IMR-90 (cell line): Measurements from ENCODE around the gene PLXNA4. TPM values are rescaled to one million over a fixed set of nuclear protein-coding genes. Genes with fewer than 3 reads are reported as not detected.

ENCODE experiments used
- ATAC-seq: fragments of 200-7000 bp; cut with Tn5 transposase; 2 replicates; pipeline ENCODE4 v1.9.1; 2020; ENCODE audit warnings: low read depth, mild to moderate bottlenecking, moderate library complexity
- BruUV-seq: library from RNA; stranded (reverse); fragments of 400-500 nt; replicated peaks from 2 replicates; lab custom pipeline; 2021; lab: Mats Ljungman, UMichigan
- CTCF ChIA-PET: fragments of 300-600 bp; formaldehyde crosslinking; extraction: SDS; loops from one replicate; lab custom pipeline; 2021; ENCODE audit warnings: antibody characterized with exemption; lab: Yijun Ruan, JAX
- POLR2A ChIA-PET: fragments of 300-600 bp; sonication (Branson Sonifier 250); formaldehyde crosslinking; loops from one replicate; lab custom pipeline; 2022; ENCODE audit warnings: antibody characterized with exemption; ENCODE audit not compliant: unreplicated experiment; lab: Charles Lee
- DNase-seq: peaks from one replicate; pipeline ENCODE4 v3.0.0; 2013
- H2AFZ ChIP-seq: replicated peaks from 2 replicates; pipeline ENCODE3; 2013; ENCODE audit warnings: low read length, mild to moderate bottlenecking; ENCODE audit not compliant: poor library complexity
- H2AK5ac ChIP-seq: 2 replicates; pipeline ENCODE4 v1.6.1; 2013; ENCODE audit warnings: low read depth, low read length, inconsistent platforms
- H2AK9ac ChIP-seq: replicated peaks from 2 replicates; pipeline ENCODE3; 2013; ENCODE audit warnings: mild to moderate bottlenecking, low read depth, low read length, moderate library complexity; ENCODE audit not compliant: poor library complexity
- H2BK120ac ChIP-seq: 2 replicates; pipeline ENCODE4 v1.6.1; 2013; ENCODE audit warnings: low read depth, low read length, inconsistent platforms
- H2BK15ac ChIP-seq: 3 replicates; pipeline ENCODE4 v1.6.1; 2013; ENCODE audit warnings: low read depth, low read length, inconsistent platforms
- H2BK20ac ChIP-seq: 2 replicates; pipeline ENCODE4 v1.6.1; 2013; ENCODE audit warnings: low read depth, mild to moderate bottlenecking, inconsistent platforms, low read length, moderate library complexity
- H2BK5ac ChIP-seq: 2 replicates; pipeline ENCODE4 v1.6.1; 2013; ENCODE audit warnings: mild to moderate bottlenecking, low read depth, low read length, inconsistent platforms; ENCODE audit not compliant: poor library complexity, severe bottlenecking
- H3K14ac ChIP-seq: replicated peaks from 2 replicates; pipeline ENCODE4 v1.6.1; 2013; ENCODE audit warnings: low read depth, low read length, inconsistent platforms
- H3K18ac ChIP-seq: 2 replicates; pipeline ENCODE4 v1.6.1; 2013; ENCODE audit warnings: low read depth, low read length, control low read depth
- H3K23ac ChIP-seq: 2 replicates; pipeline ENCODE4 v1.6.1; 2013; ENCODE audit warnings: low read depth, low read length, inconsistent platforms
- H3K27ac ChIP-seq: 2 replicates; pipeline ENCODE4 v1.5.1; 2013; ENCODE audit warnings: mild to moderate bottlenecking, control low read depth, low read length; ENCODE audit not compliant: insufficient read depth
- H3K27me3 ChIP-seq: 2 replicates; pipeline ENCODE4 v1.6.1; 2013; ENCODE audit warnings: low read length; ENCODE audit not compliant: control insufficient read depth, insufficient read depth
- H3K36me3 ChIP-seq: 2 replicates; pipeline ENCODE4 v1.6.1; 2013; ENCODE audit warnings: low read length, mixed read lengths; ENCODE audit not compliant: control insufficient read depth, insufficient read depth
- H3K4ac ChIP-seq: 2 replicates; pipeline ENCODE4 v1.6.1; 2013; ENCODE audit warnings: low read depth, low read length, inconsistent platforms
- H3K4me1 ChIP-seq: 2 replicates; pipeline ENCODE4 v1.6.1; 2013; ENCODE audit warnings: low read length, mixed read lengths; ENCODE audit not compliant: control insufficient read depth, insufficient read depth
- H3K4me2 ChIP-seq: 2 replicates; pipeline ENCODE4 v1.6.1; 2013; ENCODE audit warnings: low read depth, mild to moderate bottlenecking, control low read depth, low read length, moderate library complexity
- H3K4me3 ChIP-seq: 2 replicates; pipeline ENCODE4 v1.5.1; 2013; ENCODE audit warnings: low read depth, mild to moderate bottlenecking, control low read depth, low read length, moderate library complexity; ENCODE audit not compliant: insufficient read depth
- H3K56ac ChIP-seq: 2 replicates; pipeline ENCODE4 v1.6.1; 2013; ENCODE audit warnings: low read length, inconsistent platforms; ENCODE audit not compliant: insufficient read depth; ENCODE audit errors: extremely low read depth
- H3K79me1 ChIP-seq, 2 experiments: 2 replicates each; pipeline ENCODE4 v1.6.1; 2013; ENCODE audit warnings: low read length in 2 of 2, inconsistent platforms in 1 of 2, low read depth in 1 of 2
- H3K9ac ChIP-seq: 2 replicates; pipeline ENCODE4 v1.6.1; 2013; ENCODE audit warnings: low read depth, low read length, control low read depth
- H3K9me1 ChIP-seq: 2 replicates; pipeline ENCODE4 v1.6.1; 2013; ENCODE audit warnings: low read length, inconsistent platforms; ENCODE audit not compliant: insufficient read depth
- H3K9me3 ChIP-seq: 2 replicates; pipeline ENCODE4 v1.6.1; 2013; ENCODE audit warnings: low read length; ENCODE audit not compliant: control insufficient read depth, insufficient read depth
- H4K20me1 ChIP-seq: 2 replicates; pipeline ENCODE4 v1.6.1; 2013; ENCODE audit warnings: low read length, inconsistent platforms; ENCODE audit not compliant: insufficient read depth
- H4K5ac ChIP-seq: 2 replicates; pipeline ENCODE4 v1.6.1; 2013; ENCODE audit warnings: mild to moderate bottlenecking, low read depth, low read length, control low read depth
- H4K8ac ChIP-seq, 2 experiments: 2 replicates each; pipeline ENCODE4 v1.6.1; 2013; ENCODE audit warnings: low read depth in 2 of 2, low read length in 2 of 2, control low read depth in 1 of 2, inconsistent platforms in 1 of 2
- H4K91ac ChIP-seq: 2 replicates; pipeline ENCODE4 v1.6.1; 2013; ENCODE audit warnings: low read depth, low read length, inconsistent platforms; ENCODE audit not compliant: insufficient read depth
- BHLHE40 ChIP-seq: fragments of 150-350 bp; IDR thresholded peaks from 2 replicates; pipeline ENCODE4 v1.6.1; 2016; ENCODE audit warnings: mild to moderate bottlenecking, low read depth, low read length
- NFE2L2 ChIP-seq: fragments of 150-350 bp; IDR thresholded peaks from 2 replicates; pipeline ENCODE4 v1.6.1; 2016; ENCODE audit warnings: low read depth, mild to moderate bottlenecking, low read length
- POLR2A ChIP-seq: IDR thresholded peaks from 2 replicates; pipeline ENCODE4 v1.6.1; 2012; ENCODE audit warnings: mild to moderate bottlenecking, low read depth, low read length
- RFX5 ChIP-seq: IDR thresholded peaks from 2 replicates; pipeline ENCODE4 v1.8.0; 2012; ENCODE audit warnings: low read depth, mild to moderate bottlenecking, low read length, moderate library complexity
- SMC3 ChIP-seq: fragments of 150-350 bp; IDR thresholded peaks from 2 replicates; pipeline ENCODE4 v1.6.1; 2016; ENCODE audit warnings: low read depth, mild to moderate bottlenecking, antibody characterized with exemption, low read length, moderate library complexity
- WGBS, 2 experiments: methylation state at CpG; one replicate each; pipeline versions ENCODE4 v1.1.5 to v1.1.7; 2013; ENCODE audit warnings: missing lambda C conversion rate in 2 of 2; ENCODE audit not compliant: insufficient read length in 1 of 2; ENCODE audit errors: extremely low coverage in 2 of 2; 5-methylcytosine and 5-hydroxymethylcytosine counted together
- dilution Hi-C: fragments of 300-500 bp; cut with HindIII; formaldehyde crosslinking; loops from one replicate; pipeline ENCODE4 v1.14.3; 2018; ENCODE audit warnings: low sequenced_read_pairs; ENCODE audit not compliant: unreplicated experiment
- in situ Hi-C: fragments of 300-500 bp; cut with MboI; formaldehyde crosslinking; loops from 3 replicates; pipeline ENCODE4 v1.14.3; 2019; ENCODE audit warnings: low sequenced_read_pairs, inconsistent platforms, mixed read lengths
- intact Hi-C: fragments of 100-400 bp; cut with micrococcal nuclease; formaldehyde crosslinking; loops from 2 replicates; pipeline ENCODE4 v1.10.0; 2022
- polyA plus RNA-seq, 3 experiments: library from polyadenylated mRNA; depleted of rRNA; stranded (reverse); fragments of >200 nt; gene quantifications; 2 replicates each; pipeline ENCODE4 v1.2.3, GENCODE V29; 2012; ENCODE audit warnings: low replicate concordance in 1 of 3
- total RNA-seq: library from RNA; depleted of rRNA; stranded (reverse); fragments of >200 nt; gene quantifications from 2 replicates; pipeline ENCODE4 v1.2.3, GENCODE V29; 2012

Gene PLXNA4
- total and polyA plus RNA-seq, 2 of the 4 experiments (the other 2 are of a cell fraction): under 0.01 TPM

- no peaks in the 10 kb centered on the region for H3K27me3 ChIP-seq
- H2AK9ac ChIP-seq: no peak overlapping the region
- H4K8ac ChIP-seq: no peak overlapping the region
- H2BK120ac ChIP-seq: no peak overlapping the region
- POLR2A ChIA-PET: no interaction called here
- no peak overlapping the region for H3K18ac ChIP-seq
- H4K20me1 ChIP-seq: no peaks in the 10 kb centered on the region
- no peak overlapping the region for H4K91ac ChIP-seq
- dilution Hi-C loops: no loop called here
- in situ Hi-C loops: no loop called here
- no peaks in the 10 kb centered on the region for H3K36me3 ChIP-seq
- no peak overlapping the region for H2AFZ ChIP-seq
- no peak overlapping the region for H2BK15ac ChIP-seq
- no peak overlapping the region for H3K56ac ChIP-seq
- H3K14ac ChIP-seq: no peak overlapping the region
- intact Hi-C loops: no loop called here
- no TSS peak for BruUV-seq
- no peak for DNase-seq
- no peak for ATAC-seq
- no peaks in the 10 kb centered on the region for H3K9me1 ChIP-seq
- H3K4me3 ChIP-seq: no peak overlapping the region
- no peak overlapping the region for H2AK5ac ChIP-seq
- H3K23ac ChIP-seq: no peak overlapping the region
- H3K9me3 ChIP-seq: no peaks in the 10 kb centered on the region
- no peaks in the 10 kb centered on the region for H3K4me1 ChIP-seq
- WGBS, 2 experiments: no CpG with 5 or more reads among the region's 6 CpGs
- H4K5ac ChIP-seq: no peak overlapping the region
- H3K4me2 ChIP-seq: no peak overlapping the region
- TF ChIP-seq BHLHE40: no peak
- TF ChIP-seq RFX5: no peak
- TF ChIP-seq SMC3: no peak
- no peak for TF ChIP-seq POLR2A
- TF ChIP-seq NFE2L2: no peak
- no peak overlapping the region for H2BK5ac ChIP-seq
- H3K9ac ChIP-seq: no peak overlapping the region
- CTCF ChIA-PET: interaction anchor here (0.5 kb wide), 1 partner anchor 1675 kb away, joined by 5 read pairs; no protein-coding TSS in a partner anchor
- no peak overlapping the region for H2BK20ac ChIP-seq
- H3K79me1 ChIP-seq: no peaks in the 10 kb centered on the region
- no peak overlapping the region for H3K4ac ChIP-seq
- H3K27ac ChIP-seq: no peak overlapping the region
Observed at GRCh38 chr7:132117636-132118035, 458.6 kb downstream of the PLXNA4 start.
